ENCODE data around the gene GBX2. TPM values are rescaled to one million over a fixed set of nuclear protein-coding genes. Genes with fewer than 3 reads are reported as not detected.

The GBX2 gene
- total and polyA plus RNA-seq, 2 of the 8 experiments (the other 6 are each of a cell fraction or from before 2014, with no cell fraction given) = 0.38 to 0.89 TPM

DNA sequence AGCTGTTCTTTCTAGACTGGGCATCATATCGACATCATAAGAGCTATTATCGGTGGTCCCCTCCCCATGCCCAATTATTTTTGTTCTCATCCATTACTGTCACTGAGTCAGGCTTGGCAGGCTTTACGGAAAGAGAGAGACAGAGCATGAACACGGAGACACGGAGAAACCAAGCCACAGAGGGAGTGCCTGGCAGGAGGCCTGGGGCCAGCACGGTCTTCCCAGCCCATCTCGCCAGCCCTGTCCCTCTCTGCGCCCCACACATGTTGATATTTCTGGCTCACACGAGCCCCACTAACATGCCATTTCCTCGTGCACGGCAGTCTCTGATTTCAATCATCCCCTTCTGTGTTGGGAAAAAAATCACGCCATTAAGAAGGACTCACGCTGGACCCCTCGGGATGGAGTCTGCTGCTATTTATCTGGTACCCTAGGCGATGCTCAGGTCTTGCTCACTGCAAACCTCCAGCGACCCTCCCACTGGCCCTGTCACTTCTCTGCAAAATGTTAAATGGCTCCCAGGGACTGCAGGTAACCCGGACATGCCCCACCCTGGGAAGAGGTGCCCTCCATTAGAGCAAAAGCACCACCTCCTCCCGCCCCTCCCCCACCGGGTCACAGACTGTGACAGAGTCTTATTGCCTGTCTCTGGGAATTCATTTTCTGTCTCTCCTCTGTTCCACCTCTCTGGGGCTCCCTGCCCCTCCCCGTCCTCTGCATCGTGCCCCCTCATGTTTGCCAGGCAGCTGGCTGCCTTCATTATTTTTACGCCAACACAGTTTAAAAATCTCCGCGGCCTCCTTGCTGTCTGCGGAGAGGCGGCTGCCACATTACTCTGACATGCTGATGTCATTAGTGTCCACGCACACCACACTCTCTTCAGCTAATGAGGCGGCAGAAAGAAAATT is 40.1 kb upstream of the GBX2 start:
- no peak overlapping the region for H2AK5ac ChIP-seq (ENCODE audit: low read depth, low read length)
- H3K79me1 ChIP-seq (ENCODE audit: low read depth, low read length) = no peaks in the 10 kb centered on the region
- peaks cover 0 to 7% (median 2%) of the 10 kb centered on the region in 4 experiments; a peak in 5 of 7 replicates for H3K4me1 ChIP-seq (replicated peaks in 1 of 4; ENCODE audit: control insufficient read depth in 3 of 4, insufficient read depth in 4 of 4, low read length in 3 of 4)
- H3K23me2 ChIP-seq (ENCODE audit: low read depth, low read length) = no peaks in the 10 kb centered on the region
- POLR2A ChIA-PET (ENCODE audit: partially characterized antibody) = interaction anchor here (1.3 kb wide), 1 partner anchor 15 kb away, joined by 3 read pairs; no protein-coding TSS in a partner anchor
- peak in 1 of 2 experiments; percentile 48 for DNase-seq (ENCODE audit: low read depth in 1 of 2, low spot score in 2 of 2)
- no peak overlapping the region for H3K23ac ChIP-seq (ENCODE audit: insufficient read length)
- CTCF ChIA-PET (ENCODE audit: partially characterized antibody) = interaction anchor here (0.6 to 1.8 kb wide), 8 partner anchors 11 to 415 kb away, joined by 3 to 6 read pairs (median 4); no protein-coding TSS in a partner anchor
- 0 out of 2 replicates have a peak overlapping the region, but pooled peaks have one; percentile 52 for H2BK5ac ChIP-seq (ENCODE audit: low read depth, low read length)
- H2BK15ac ChIP-seq (ENCODE audit: low read length) = no peak overlapping the region
- no peak overlapping the region for H4K5ac ChIP-seq (ENCODE audit: insufficient read length, low read depth, low read length)
- no peak overlapping the region for H3K4ac ChIP-seq (replicated peaks; ENCODE audit: insufficient read length, low read depth, low read length)
- H4K20me1 ChIP-seq (replicated peaks in 1 of 2; ENCODE audit: control insufficient read depth in 1 of 2, insufficient read depth in 2 of 2, low read length in 2 of 2) = no peaks in the 10 kb centered on the region
- no peak overlapping the region for H2BK120ac ChIP-seq (replicated peaks; ENCODE audit: low read depth, low read length)
- no peak overlapping the region for H3K56ac ChIP-seq (replicated peaks; ENCODE audit: insufficient read length, low read depth, low read length)
- H3K4me2 ChIP-seq (ENCODE audit: insufficient read depth in 1 of 2, low read depth in 2 of 2, low read length in 2 of 2) = no peak overlapping the region
- no peak overlapping the region for H3K9ac ChIP-seq (replicated peaks in 1 of 4; ENCODE audit: extremely low read depth in 1 of 4, low read depth in 3 of 4, low read length in 3 of 4)
- no peak for FAIRE-seq
- 88% methylated on average over 26 of the region's 28 CpGs; no CpG with 5 or more reads in 1 of the 2 experiments for WGBS, 2 experiments (ENCODE audit: extremely low coverage in 1 of 2, insufficient coverage in 1 of 2, insufficient read length in 1 of 2, insufficient replicate concordance in 2 of 2, low coverage in 1 of 2, low lambda C conversion rate in 2 of 2, missing lambda C conversion rate in 1 of 2)
- no peaks in the 10 kb centered on the region for H3K9me3 ChIP-seq (ENCODE audit: insufficient read depth in 2 of 2, low read depth in 1 of 2, low read length in 1 of 2)
- no peak overlapping the region for H4K91ac ChIP-seq (replicated peaks; ENCODE audit: insufficient read length, low read length)
- H3K27ac ChIP-seq (ENCODE audit: low read depth, low read length) = no peak overlapping the region
- no peak overlapping the region for H3K18ac ChIP-seq (ENCODE audit: extremely low read depth, low read length)
- no peaks in the 10 kb centered on the region for H3K36me3 ChIP-seq (ENCODE audit: control insufficient read depth in 2 of 4, insufficient read depth in 4 of 4, low read length in 3 of 4)
- H2BK20ac ChIP-seq (ENCODE audit: low read length) = no peak overlapping the region
- H3K4me3 ChIP-seq (ENCODE audit: extremely low read depth in 1 of 4, insufficient read depth in 2 of 4, low read depth in 3 of 4, low read length in 4 of 4) = no peak overlapping the region
- H3K27me3 ChIP-seq (replicated peaks in 1 of 4; ENCODE audit: control insufficient read depth in 3 of 4, extremely low read depth in 1 of 4, insufficient read depth in 3 of 4, low read length in 3 of 4) = no peaks in the 10 kb centered on the region; a peak in 2 of 7 replicates
- H3K14ac ChIP-seq (ENCODE audit: insufficient read length) = no peak overlapping the region
- H4K8ac ChIP-seq (ENCODE audit: extremely low read depth, insufficient read depth, low read length) = peak overlapping the region; percentile 78; the same call in 1 of the 2 replicates
- H3K79me2 ChIP-seq (ENCODE audit: control insufficient read depth in 1 of 2, insufficient read depth in 2 of 2, low read length in 2 of 2) = no peaks in the 10 kb centered on the region
- no peak overlapping the region for H2AFZ ChIP-seq (ENCODE audit: low read length)
- H2BK12ac ChIP-seq (ENCODE audit: low read depth, low read length) = no peak overlapping the region
- TF ChIP-seq E2F6 (IDR thresholded peaks at IDR 0.05) (no peak), SUZ12 (IDR thresholded peaks at IDR 0.05; ENCODE audit: low read length) (no peak), BACH1 (IDR thresholded peaks at IDR 0.05; ENCODE audit: low read length) (no peak), CHD1 (IDR thresholded peaks at IDR 0.05; ENCODE audit: low read depth, low read length) (no peak), KDM5A (IDR thresholded peaks at IDR 0.05; ENCODE audit: low read length) (no peak), CBX5 (IDR thresholded peaks at IDR 0.05; ENCODE audit: low read depth, low read length) (no peak)

All from H1 (cell line).